Measurements from ENCODE around the gene MYCL. TPM values are rescaled to one million over a fixed set of nuclear protein-coding genes. Genes with fewer than 3 reads are reported as not detected.

The MYCL gene
- total RNA-seq, 6 donors from 2014 or later = 4.3 to 8.2 (median 6.1) TPM

DNA sequence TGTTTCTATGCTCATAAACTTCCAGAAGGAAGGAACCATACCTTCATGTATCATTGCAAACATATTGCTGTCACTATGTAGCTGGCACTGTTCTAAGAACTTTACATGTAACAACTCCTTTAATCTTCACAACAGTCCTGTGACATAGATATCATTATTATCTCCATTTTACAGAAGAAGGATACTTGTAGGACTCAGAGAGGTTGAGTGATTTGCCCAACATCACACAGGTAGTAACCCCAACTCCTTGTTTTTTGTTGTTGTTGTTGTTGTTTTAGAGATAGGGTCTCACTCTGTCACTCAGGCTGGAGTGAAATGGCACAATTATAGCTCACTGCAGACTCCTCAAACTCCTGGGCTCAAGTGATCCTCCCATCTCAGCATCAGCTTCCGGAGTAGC lies 10.8 kb downstream of the MYCL start:
- WGBS, 2 donors = 75 to 81% methylated on average over 1 of the region's 1 CpG
- TF ChIP-seq POLR2AphosphoS5 (IDR thresholded peaks at IDR 0.05) (no peak), POLR2A (IDR thresholded peaks at IDR 0.05) (no peak), EP300 (IDR thresholded peaks at IDR 0.05) (no peak)
- TF ChIP-seq, protein P1, sequence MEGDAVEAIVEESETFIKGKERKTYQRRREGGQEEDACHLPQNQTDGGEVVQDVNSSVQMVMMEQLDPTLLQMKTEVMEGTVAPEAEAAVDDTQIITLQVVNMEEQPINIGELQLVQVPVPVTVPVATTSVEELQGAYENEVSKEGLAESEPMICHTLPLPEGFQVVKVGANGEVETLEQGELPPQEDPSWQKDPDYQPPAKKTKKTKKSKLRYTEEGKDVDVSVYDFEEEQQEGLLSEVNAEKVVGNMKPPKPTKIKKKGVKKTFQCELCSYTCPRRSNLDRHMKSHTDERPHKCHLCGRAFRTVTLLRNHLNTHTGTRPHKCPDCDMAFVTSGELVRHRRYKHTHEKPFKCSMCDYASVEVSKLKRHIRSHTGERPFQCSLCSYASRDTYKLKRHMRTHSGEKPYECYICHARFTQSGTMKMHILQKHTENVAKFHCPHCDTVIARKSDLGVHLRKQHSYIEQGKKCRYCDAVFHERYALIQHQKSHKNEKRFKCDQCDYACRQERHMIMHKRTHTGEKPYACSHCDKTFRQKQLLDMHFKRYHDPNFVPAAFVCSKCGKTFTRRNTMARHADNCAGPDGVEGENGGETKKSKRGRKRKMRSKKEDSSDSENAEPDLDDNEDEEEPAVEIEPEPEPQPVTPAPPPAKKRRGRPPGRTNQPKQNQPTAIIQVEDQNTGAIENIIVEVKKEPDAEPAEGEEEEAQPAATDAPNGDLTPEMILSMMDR (IDR thresholded peaks at IDR 0.05) = no peak
- no peak for DNase-seq
- Histone ChIP-seq H3K27ac (no peak overlapping the region), H3K4me3 (no peak overlapping the region), H3K27me3 (no peaks in the 10 kb centered on the region), H3K4me1 (peaks cover 0 to 36% (median 20%) of the 10 kb centered on the region in 4 donors), H3K36me3 (no peaks in the 10 kb centered on the region), H3K9me3 (no peaks in the 10 kb centered on the region)
- ATAC-seq (ENCODE audit: low FRiP score in 2 of 2) = no peak

- H3K4me3 ChIP-seq = no peak overlapping the region
- H3K9me3 ChIP-seq = no peaks in the 10 kb centered on the region
- TF ChIP-seq POLR2A (IDR thresholded peaks at IDR 0.05) = no peak
- no peak for TF ChIP-seq POLR2AphosphoS5 (IDR thresholded peaks at IDR 0.05)
- no peak for TF ChIP-seq EP300 (IDR thresholded peaks at IDR 0.05)
- ATAC-seq (ENCODE audit: low FRiP score in 2 of 2) = peak in 1 of 2 donors; percentile 46
- H3K4me1 ChIP-seq = peaks cover 0 to 34% (median 20%) of the 10 kb centered on the region in 4 donors
- no peaks in the 10 kb centered on the region for H3K27me3 ChIP-seq
- H3K36me3 ChIP-seq = no peaks in the 10 kb centered on the region
- H3K27ac ChIP-seq = no peak overlapping the region
- DNase-seq = no peak
Observed at GRCh38 chr1:39890273-39890672, 11.4 kb downstream of the MYCL start.

DNA sequence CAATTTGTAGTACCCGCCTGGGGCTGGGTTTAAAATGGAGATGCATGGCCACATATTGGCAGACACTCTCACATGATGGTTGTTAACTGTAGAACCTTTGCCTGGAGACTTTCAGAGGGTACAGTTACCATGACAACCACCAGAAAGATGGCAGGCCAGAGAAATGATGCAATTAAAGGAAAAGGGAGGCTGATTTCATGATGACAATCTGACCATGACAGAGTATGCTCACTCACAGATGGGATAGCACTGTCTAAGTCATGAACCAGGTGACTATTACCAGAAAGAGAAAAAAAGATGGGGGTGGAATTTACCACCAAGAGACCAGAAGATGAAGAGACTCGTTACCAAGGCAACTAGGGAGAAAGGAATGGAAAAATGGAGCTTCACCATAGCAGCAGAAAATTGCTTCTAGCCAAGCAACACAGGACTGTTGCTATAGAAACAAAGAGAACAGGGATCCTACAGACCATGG lies 14.9 kb downstream of the MYCL start:
- H3K4me1 ChIP-seq = peaks cover 9 to 27% (median 12%) of the 10 kb centered on the region in 4 donors
- no peak for DNase-seq
- H3K27me3 ChIP-seq = no peaks in the 10 kb centered on the region
- H3K27ac ChIP-seq = no peak overlapping the region
- ATAC-seq (ENCODE audit: low FRiP score in 2 of 2) = no peak
- H3K9me3 ChIP-seq = no peaks in the 10 kb centered on the region
- H3K36me3 ChIP-seq = no peaks in the 10 kb centered on the region
- H3K4me3 ChIP-seq = no peak overlapping the region
- TF ChIP-seq POLR2AphosphoS5 (IDR thresholded peaks at IDR 0.05) (no peak), EP300 (IDR thresholded peaks at IDR 0.05) (no peak)
- TF ChIP-seq, protein P1 (IDR thresholded peaks at IDR 0.05) = no peak
- 94 to 96% methylated on average over 2 of the region's 2 CpGs for WGBS, 2 donors

DNA sequence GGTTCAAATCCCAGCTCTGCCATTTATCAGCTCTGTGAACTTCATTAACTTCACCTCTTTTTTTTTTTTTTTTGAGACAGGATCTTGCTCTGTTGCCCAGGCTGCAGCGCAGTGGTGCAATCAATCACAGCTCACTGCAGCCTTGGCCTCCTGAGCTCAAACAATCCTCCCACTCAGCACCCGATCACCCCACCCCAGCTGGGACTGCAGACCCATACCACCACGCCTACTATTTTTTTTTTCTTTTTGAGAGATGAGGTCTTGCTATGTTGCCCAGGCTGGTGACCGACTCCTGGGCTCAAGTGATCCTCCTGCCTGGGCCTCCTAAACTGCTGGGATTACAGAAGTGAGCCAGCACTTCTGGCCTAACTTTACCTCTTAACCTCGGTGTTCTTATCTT lies 16.2 kb downstream of the MYCL start:
- Histone ChIP-seq H3K4me3 (no peak overlapping the region), H3K36me3 (no peaks in the 10 kb centered on the region), H3K27me3 (no peaks in the 10 kb centered on the region), H3K27ac (no peak overlapping the region), H3K9me3 (no peaks in the 10 kb centered on the region), H3K4me1 (peaks cover 15 to 24% (median 19%) of the 10 kb centered on the region in 4 donors)
- 77 to 78% methylated on average over 5 of the region's 5 CpGs for WGBS, 2 donors
- DNase-seq (no peak), ATAC-seq (ENCODE audit: low FRiP score in 2 of 2) (no peak)
- TF ChIP-seq EP300 (IDR thresholded peaks at IDR 0.05) = no peak
- no peak for TF ChIP-seq POLR2A (IDR thresholded peaks at IDR 0.05)
- TF ChIP-seq POLR2AphosphoS5 (IDR thresholded peaks at IDR 0.05) = no peak
- TF ChIP-seq, protein P1 (IDR thresholded peaks at IDR 0.05) = no peak

DNA sequence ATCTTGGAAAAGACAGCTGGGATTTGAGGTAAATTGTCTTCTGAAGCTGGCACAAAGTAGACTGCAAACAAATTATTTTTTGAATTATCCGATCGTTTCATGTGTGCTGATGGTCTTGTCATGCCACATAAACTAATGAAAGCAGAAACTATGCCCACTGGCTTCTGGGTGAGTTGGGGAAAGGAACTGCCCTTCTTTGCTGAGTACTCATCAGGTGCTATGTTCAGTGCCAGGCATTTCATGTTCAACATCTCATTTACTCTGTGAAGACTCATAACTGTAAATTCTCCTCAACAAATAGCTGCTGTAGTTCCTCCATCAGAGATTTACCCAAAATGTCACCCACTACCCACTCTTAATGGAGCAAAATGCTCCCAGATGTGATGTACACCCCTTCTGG lies 19.6 kb downstream of the MYCL start:
- 55 to 63% methylated on average over 2 of the region's 2 CpGs for WGBS, 2 donors
- no peak for TF ChIP-seq EP300 (IDR thresholded peaks at IDR 0.05)
- no peak for TF ChIP-seq POLR2A (IDR thresholded peaks at IDR 0.05)
- TF ChIP-seq, protein P1 (IDR thresholded peaks at IDR 0.05) = no peak
- TF ChIP-seq POLR2AphosphoS5 (IDR thresholded peaks at IDR 0.05) = no peak
- Histone ChIP-seq H3K9me3 (no peaks in the 10 kb centered on the region), H3K4me3 (peak overlapping the region; percentile 89 to 100 (median 95)), H3K4me1 (peaks cover 15 to 30% (median 23%) of the 10 kb centered on the region in 4 donors), H3K36me3 (no peaks in the 10 kb centered on the region), H3K27me3 (no peaks in the 10 kb centered on the region), H3K27ac (no peak overlapping the region)
- ATAC-seq (ENCODE audit: low FRiP score in 2 of 2) (no peak), DNase-seq (no peak)

Measured in upper lobe of left lung (tissue), 6 donors.